Left lung (tissue), 10 donors: ENCODE data around the gene MARCHF2. TPM values are rescaled to one million over a fixed set of nuclear protein-coding genes. Genes with fewer than 3 reads are reported as not detected.
A peak's percentile ranks its signal among the peaks of the same experiment; 100 is the strongest.

Experiments
- ATAC-seq: fragments of 200-7000 bp; cut with Tn5 transposase; one replicate; pipeline ENCODE4 v1.9.1; 2020; ENCODE audit warnings: moderate library complexity
- DNase-seq, 4 donors: peaks; one replicate each; pipeline ENCODE4 v3.0.0-alpha.2; 2013 to 2020
- H3K27ac ChIP-seq, 2 donors: fragments of 200-600 bp; sonication (generic) in 1 of 2; one replicate each; pipeline versions ENCODE4 v1.5.0 to v1.8.0; 2020 to 2021
- H3K27me3 ChIP-seq, 2 donors: fragments of 200-600 bp; sonication (generic) in 1 of 2; one replicate each; pipeline versions ENCODE4 v1.5.0 to v1.8.0; 2020 to 2021
- H3K36me3 ChIP-seq, 2 donors: fragments of 200-600 bp; sonication (generic) in 1 of 2; one replicate each; pipeline versions ENCODE4 v1.5.0 to v1.8.0; 2020 to 2021
- H3K4me1 ChIP-seq, 2 donors: fragments of 200-600 bp; one replicate each; pipeline ENCODE4 v1.8.0; 2021
- H3K4me3 ChIP-seq, 2 donors: fragments of 200-600 bp; sonication (generic) in 1 of 2; one replicate each; pipeline versions ENCODE4 v1.5.0 to v1.8.0; 2020 to 2021; ENCODE audit warnings: mild to moderate bottlenecking in 1 of 2
- H3K9me3 ChIP-seq, 2 donors: fragments of 200-600 bp; sonication (generic) in 1 of 2; one replicate each; pipeline versions ENCODE4 v1.5.0 to v1.8.0; 2020 to 2021
- CTCF ChIP-seq, 2 donors: fragments of 200-600 bp; sonication (generic) in 1 of 2; IDR thresholded peaks; one replicate each; pipeline versions ENCODE4 v1.5.0 to v1.8.0; 2021; ENCODE audit warnings: antibody characterized with exemption in 2 of 2
- intact Hi-C, 2 donors: fragments of 100-400 bp; cut with DNase I; formaldehyde crosslinking; loops; one replicate each; pipeline versions ENCODE4 v1.11.2 to v1.14.2; 2022
- polyA plus RNA-seq, 6 donors: library from polyadenylated mRNA; unstranded; fragments of 120-200 nt; gene quantifications; one replicate each; pipeline ENCODE4 v1.2.1, GENCODE V29; 2013; ENCODE audit not compliant: insufficient read length in 6 of 6
- total RNA-seq, 2 donors: library from RNA; stranded (reverse); fragmentation: NEBNext Ultra II Directional; extraction: Animal tissue kit (Norgen Biotek cat#: 25700); gene quantifications; one replicate each; pipeline ENCODE4 v1.2.1, GENCODE V29; 2021
- donor health status: DM: no; HTN: yes; CAD: no.
- donor health status: DM: no; HTN: no; CAD: no.

Gene MARCHF2
- total and polyA plus RNA-seq, 8 donors, result 9.1 to 54.6 (median 12.5) TPM

- Histone ChIP-seq H3K27me3 (no peaks in the 10 kb centered on the region), H3K4me3 (peak overlapping the region in 1 of 2 donors; percentile 83), H3K4me1 (peaks cover 27 to 55% of the 10 kb centered on the region in 2 donors), H3K27ac (peak overlapping the region; percentile 58 to 100), H3K36me3 (no peaks in the 10 kb centered on the region), H3K9me3 (peaks cover 0 to 4% of the 10 kb centered on the region in 2 donors)
- DNase-seq (no peak), ATAC-seq (no peak)
- intact Hi-C loops, result no loop called here
- no peak for TF ChIP-seq CTCF (IDR thresholded peaks at IDR 0.05)
These were observed 21.7 kb upstream of the MARCHF2 start for GRCh38 chr19:8391198-8392016.

GRCh38 chr19:8392017-8392591 is 21.0 kb upstream of the MARCHF2 start:
- TF ChIP-seq CTCF (IDR thresholded peaks at IDR 0.05), result no peak
- H3K36me3 ChIP-seq, result no peaks in the 10 kb centered on the region
- intact Hi-C loops, result no loop called here
- peak overlapping the region; percentile 58 to 100 for H3K27ac ChIP-seq
- no peaks in the 10 kb centered on the region for H3K27me3 ChIP-seq
- ATAC-seq (peak; percentile 3), DNase-seq (peak in 1 of 4 donors; percentile 58)
- H3K4me3 ChIP-seq, result peak overlapping the region in 1 of 2 donors; percentile 83
- H3K9me3 ChIP-seq, result no peaks in the 10 kb centered on the region
- H3K4me1 ChIP-seq, result peaks cover 27 to 62% of the 10 kb centered on the region in 2 donors

GRCh38 chr19:8393192-8393870 is 19.8 kb upstream of the MARCHF2 start:
- Histone ChIP-seq H3K27ac (peak overlapping the region in 1 of 2 donors; percentile 48), H3K36me3 (no peaks in the 10 kb centered on the region), H3K27me3 (no peaks in the 10 kb centered on the region), H3K4me3 (no peak overlapping the region), H3K9me3 (no peaks in the 10 kb centered on the region), H3K4me1 (peaks cover 27 to 74% of the 10 kb centered on the region in 2 donors)
- intact Hi-C loops, result no loop called here
- DNase-seq (no peak), ATAC-seq (no peak)
- no peak for TF ChIP-seq CTCF (IDR thresholded peaks at IDR 0.05)

- peaks cover 27 to 74% of the 10 kb centered on the region in 2 donors for H3K4me1 ChIP-seq
- intact Hi-C loops, result no loop called here
- no peak overlapping the region for H3K4me3 ChIP-seq
These were observed 19.2 kb upstream of the MARCHF2 start for GRCh38 chr19:8393871-8394250.

More at GRCh38 chr19:8393871-8394250, 19.2 kb upstream of the MARCHF2 start:
- Histone ChIP-seq H3K27me3 (no peaks in the 10 kb centered on the region), H3K9me3 (no peaks in the 10 kb centered on the region), H3K27ac (peak overlapping the region in 1 of 2 donors; percentile 48), H3K36me3 (peaks cover 0 to 1% of the 10 kb centered on the region in 2 donors)
- ATAC-seq (no peak), DNase-seq (no peak)
- no peak for TF ChIP-seq CTCF (IDR thresholded peaks at IDR 0.05)
